Measurements from ENCODE around the gene TBC1D20. TPM values are rescaled to one million over a fixed set of nuclear protein-coding genes. Genes with fewer than 3 reads are reported as not detected.

The TBC1D20 gene
- total RNA-seq, 1 donor from 2014 or later = 40.6 TPM

- no peak overlapping the region for H2AFZ ChIP-seq (ENCODE audit: low read depth, low read length)
- no peaks in the 10 kb centered on the region for H3K9me3 ChIP-seq (ENCODE audit: insufficient read depth, low read depth, low read length)
- no peak overlapping the region for H3K4me3 ChIP-seq (ENCODE audit: insufficient read depth, low read depth, low read length)
- Mint-ChIP-seq H3K27ac (ENCODE audit: unreplicated experiment) (peak overlapping the region; percentile 70), H3K36me3 (ENCODE audit: low read depth, unreplicated experiment) (peaks cover 22% of the 10 kb centered on the region), H3K27me3 (ENCODE audit: low read depth, unreplicated experiment) (no peaks in the 10 kb centered on the region), H3K4me3 (ENCODE audit: unreplicated experiment) (no peak overlapping the region), H3K4me1 (ENCODE audit: low read depth, unreplicated experiment) (peaks cover 14% of the 10 kb centered on the region), H3K9me3 (ENCODE audit: unreplicated experiment) (no peaks in the 10 kb centered on the region)
- TF ChIP-seq EZH2 (IDR thresholded peaks at IDR 0.05; ENCODE audit: insufficient read depth, low read length) (no peak), CTCF (IDR thresholded peaks at IDR 0.05; ENCODE audit: insufficient read depth, low read depth, low read length) (no peak)
- no peaks in the 10 kb centered on the region for H3K27me3 ChIP-seq (ENCODE audit: insufficient read depth, low read length)
- no peaks in the 10 kb centered on the region for H4K20me1 ChIP-seq (ENCODE audit: insufficient read depth, low read length)
- H3K36me3 ChIP-seq (ENCODE audit: insufficient read depth, low read length) = peaks cover 3% of the 10 kb centered on the region
- H3K4me2 ChIP-seq (ENCODE audit: low read length) = no peak overlapping the region
- no peaks in the 10 kb centered on the region for H3K79me2 ChIP-seq (ENCODE audit: insufficient read depth, low read length)
- no peak overlapping the region for H3K27ac ChIP-seq (ENCODE audit: low read depth, low read length)
- H3K4me1 ChIP-seq (ENCODE audit: insufficient read depth, low read length) = peaks cover 3% of the 10 kb centered on the region
- no peak for DNase-seq (ENCODE audit: low read depth)
- no peak overlapping the region for H3K9ac ChIP-seq (ENCODE audit: low read length)
- no peak for FAIRE-seq
These were observed 62.2 kb downstream of the TBC1D20 start for GRCh38 chr20:400128-400453.

GRCh38 chr20:399182-399707, 63.1 kb downstream of the TBC1D20 start:
- TF ChIP-seq EZH2 (IDR thresholded peaks at IDR 0.05; ENCODE audit: insufficient read depth, low read length) = no peak
- FAIRE-seq (no peak), DNase-seq (ENCODE audit: low read depth) (no peak)
- no peaks in the 10 kb centered on the region for H3K79me2 ChIP-seq (ENCODE audit: insufficient read depth, low read length)
- Mint-ChIP-seq H3K27ac (ENCODE audit: unreplicated experiment) (no peak overlapping the region), H3K4me3 (ENCODE audit: unreplicated experiment) (no peak overlapping the region), H3K27me3 (ENCODE audit: low read depth, unreplicated experiment) (no peaks in the 10 kb centered on the region), H3K4me1 (ENCODE audit: low read depth, unreplicated experiment) (peaks cover 13% of the 10 kb centered on the region), H3K9me3 (ENCODE audit: unreplicated experiment) (no peaks in the 10 kb centered on the region), H3K36me3 (ENCODE audit: low read depth, unreplicated experiment) (peaks cover 23% of the 10 kb centered on the region)
- no peak overlapping the region for H3K9ac ChIP-seq (ENCODE audit: low read length)
- no peak overlapping the region for H3K4me3 ChIP-seq (ENCODE audit: insufficient read depth, low read depth, low read length)
- H3K36me3 ChIP-seq (ENCODE audit: insufficient read depth, low read length) = peaks cover 3% of the 10 kb centered on the region
- no peak overlapping the region for H2AFZ ChIP-seq (ENCODE audit: low read depth, low read length)
- H3K27ac ChIP-seq (ENCODE audit: low read depth, low read length) = no peak overlapping the region
- no peak overlapping the region for H3K4me2 ChIP-seq (ENCODE audit: low read length)
- H3K27me3 ChIP-seq (ENCODE audit: insufficient read depth, low read length) = no peaks in the 10 kb centered on the region
- peaks cover 3% of the 10 kb centered on the region for H3K4me1 ChIP-seq (ENCODE audit: insufficient read depth, low read length)
- H3K9me3 ChIP-seq (ENCODE audit: insufficient read depth, low read depth, low read length) = no peaks in the 10 kb centered on the region
- no peaks in the 10 kb centered on the region for H4K20me1 ChIP-seq (ENCODE audit: insufficient read depth, low read length)

- Histone ChIP-seq H3K4me2 (ENCODE audit: low read length) (no peak overlapping the region), H3K27ac (ENCODE audit: low read depth, low read length) (no peak overlapping the region), H3K79me2 (ENCODE audit: insufficient read depth, low read length) (no peaks in the 10 kb centered on the region), H4K20me1 (ENCODE audit: insufficient read depth, low read length) (no peaks in the 10 kb centered on the region), H3K36me3 (ENCODE audit: insufficient read depth, low read length) (peaks cover 3% of the 10 kb centered on the region), H3K27me3 (ENCODE audit: insufficient read depth, low read length) (no peaks in the 10 kb centered on the region), H3K4me1 (ENCODE audit: insufficient read depth, low read length) (peaks cover 3% of the 10 kb centered on the region), H3K4me3 (ENCODE audit: insufficient read depth, low read depth, low read length) (no peak overlapping the region), H3K9ac (ENCODE audit: low read length) (no peak overlapping the region), H3K9me3 (ENCODE audit: insufficient read depth, low read depth, low read length) (no peaks in the 10 kb centered on the region), H2AFZ (ENCODE audit: low read depth, low read length) (no peak overlapping the region)
- TF ChIP-seq EZH2 (IDR thresholded peaks at IDR 0.05; ENCODE audit: insufficient read depth, low read length) = no peak
- no peak for TF ChIP-seq CTCF (IDR thresholded peaks at IDR 0.05; ENCODE audit: insufficient read depth, low read depth, low read length)
- Mint-ChIP-seq H3K4me3 (ENCODE audit: unreplicated experiment) (no peak overlapping the region), H3K4me1 (ENCODE audit: low read depth, unreplicated experiment) (peaks cover 13% of the 10 kb centered on the region), H3K27me3 (ENCODE audit: low read depth, unreplicated experiment) (no peaks in the 10 kb centered on the region), H3K36me3 (ENCODE audit: low read depth, unreplicated experiment) (peaks cover 20% of the 10 kb centered on the region), H3K27ac (ENCODE audit: unreplicated experiment) (no peak overlapping the region), H3K9me3 (ENCODE audit: unreplicated experiment) (no peaks in the 10 kb centered on the region)
- FAIRE-seq = no peak
- no peak for DNase-seq (ENCODE audit: low read depth)
These were observed 64.7 kb downstream of the TBC1D20 start for GRCh38 chr20:397432-398237.

Measured in astrocyte (in vitro differentiated cells and primary cell).